Right cardiac atrium (tissue), 5 donors: ENCODE data around the gene TMEM220. TPM values are rescaled to one million over a fixed set of nuclear protein-coding genes. Genes with fewer than 3 reads are reported as not detected.
"Not testable (repeated sequence)": the region's sequence is repeated elsewhere in the genome, so short reads cannot be mapped to it uniquely, and the experiment has no call there.

Experiments
- ATAC-seq, 2 donors: fragments of 200-7000 bp; cut with Tn5 transposase; one replicate each; pipeline versions ENCODE4 v1.8.0 to v1.9.1; 2020; ENCODE audit warnings: moderate library complexity in 2 of 2, mild to moderate bottlenecking in 1 of 2
- DNase-seq, 3 donors: peaks; one replicate each; pipeline ENCODE4 v3.0.0-alpha.2; 2020
- H3K27ac ChIP-seq: one replicate; pipeline ENCODE4 v1.5.1; 2013; ENCODE audit warnings: mild to moderate bottlenecking, low read length, control low read depth, moderate library complexity
- H3K27me3 ChIP-seq: one replicate; pipeline ENCODE4 v1.6.1; 2013; ENCODE audit not compliant: control insufficient read depth, insufficient read depth
- H3K4me1 ChIP-seq: one replicate; pipeline ENCODE4 v1.6.1; 2013; ENCODE audit warnings: low read length; ENCODE audit not compliant: control insufficient read depth, insufficient read depth
- H3K4me3 ChIP-seq: one replicate; pipeline ENCODE4 v1.5.1; 2013; ENCODE audit warnings: low read length, control low read depth
- H3K9me3 ChIP-seq: one replicate; pipeline ENCODE4 v1.6.1; 2013; ENCODE audit warnings: low read length; ENCODE audit not compliant: control insufficient read depth
- WGBS: extraction: QIAGEN DNeasy Blood & Tissue Kit; methylation state at CpG from one replicate; pipeline ENCODE4 v1.1.7; 2013; 5-methylcytosine and 5-hydroxymethylcytosine counted together
- intact Hi-C, 4 donors: fragments of 100-400 bp; cut with DNase I; formaldehyde crosslinking; loops; one replicate each; pipeline versions ENCODE4 v1.11.0 to v1.14.0; 2022 to 2023
- polyA plus RNA-seq: library from polyadenylated mRNA; stranded (reverse); fragments of 200-250 nt; gene quantifications from one replicate; pipeline ENCODE4 v1.2.3, GENCODE V29; 2013
- total RNA-seq, 4 donors: library from RNA; stranded (reverse); fragmentation: NEBNext Ultra II Directional; extraction: Animal tissue kit (Norgen Biotek cat#: 25700); gene quantifications; one replicate each; pipeline ENCODE4 v1.2.1, GENCODE V29; 2021
- donor health status: healthy with polysubstance abuse.
- donor health status: DM: no; HTN: yes; CAD: no.
- donor health status: DM: no; HTN: no; CAD: no.
- donor health status: DM: no; HTN: yes; CAD: no; lungs with severe emphysema.
- donor health status: DM: yes; HTN: yes; CAD: no.

TMEM220 gene
- total and polyA plus RNA-seq, 5 donors: 5.8 to 15.2 (median 8.3) TPM

DNA sequence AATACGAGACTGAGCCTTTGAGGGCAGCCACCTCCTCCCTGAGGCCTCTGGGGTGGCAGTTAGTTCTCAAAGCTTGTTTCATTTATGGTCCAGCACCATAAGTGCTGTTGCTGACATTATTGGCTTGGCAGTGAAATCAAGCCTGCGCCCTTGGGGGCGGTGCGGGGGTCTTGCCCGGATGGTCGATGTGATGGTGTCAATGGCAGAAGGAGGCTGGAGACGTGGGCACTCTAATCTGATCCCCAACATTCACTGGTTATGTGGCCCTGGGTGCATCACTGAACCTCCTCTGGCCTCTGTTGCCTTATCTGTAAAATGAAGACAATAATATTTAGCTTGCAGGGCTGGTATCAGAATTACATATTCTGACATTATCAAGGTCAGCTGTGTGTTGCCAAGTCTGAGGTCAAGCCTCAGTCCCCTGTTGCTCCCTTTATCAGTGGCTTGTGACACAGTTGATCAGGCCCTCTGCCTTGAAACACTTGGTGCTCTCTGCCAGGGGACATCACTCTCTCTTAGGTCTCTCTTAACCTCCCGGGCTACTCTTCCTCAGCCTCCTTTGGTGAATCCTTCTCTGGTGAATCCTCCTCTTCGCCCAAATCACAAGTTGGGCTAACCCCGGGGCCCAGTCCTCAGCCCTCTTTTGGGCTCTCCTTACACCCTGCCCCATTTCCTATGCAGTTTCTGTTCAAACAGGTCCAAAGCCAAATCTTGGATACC, 11.8 kb upstream of the TMEM220 start:
- no peaks in the 10 kb centered on the region for H3K9me3 ChIP-seq
- WGBS: 85% methylated on average over 10 of the region's 10 CpGs
- H3K4me3 ChIP-seq: no peak overlapping the region
- no peak overlapping the region for H3K27ac ChIP-seq
- no peaks in the 10 kb centered on the region for H3K27me3 ChIP-seq
- DNase-seq (no peak), ATAC-seq (no peak)
- H3K4me1 ChIP-seq: no peaks in the 10 kb centered on the region
- intact Hi-C loops: no loop called here

GRCh38 chr17:10739386-10739785, 9.6 kb upstream of the TMEM220 start:
- WGBS: 82% methylated on average over 5 of the region's 5 CpGs
- intact Hi-C loops: loop anchor here in 3 of 4 donors (5.0 to 10.0 kb wide), 2 partner anchors 103 to 105 kb away; no protein-coding TSS in a partner anchor
- Histone ChIP-seq H3K27me3 (no peaks in the 10 kb centered on the region), H3K4me3 (no peak overlapping the region), H3K27ac (no peak overlapping the region), H3K4me1 (no peaks in the 10 kb centered on the region), H3K9me3 (no peaks in the 10 kb centered on the region)
- ATAC-seq (no peak), DNase-seq (no peak)

DNA sequence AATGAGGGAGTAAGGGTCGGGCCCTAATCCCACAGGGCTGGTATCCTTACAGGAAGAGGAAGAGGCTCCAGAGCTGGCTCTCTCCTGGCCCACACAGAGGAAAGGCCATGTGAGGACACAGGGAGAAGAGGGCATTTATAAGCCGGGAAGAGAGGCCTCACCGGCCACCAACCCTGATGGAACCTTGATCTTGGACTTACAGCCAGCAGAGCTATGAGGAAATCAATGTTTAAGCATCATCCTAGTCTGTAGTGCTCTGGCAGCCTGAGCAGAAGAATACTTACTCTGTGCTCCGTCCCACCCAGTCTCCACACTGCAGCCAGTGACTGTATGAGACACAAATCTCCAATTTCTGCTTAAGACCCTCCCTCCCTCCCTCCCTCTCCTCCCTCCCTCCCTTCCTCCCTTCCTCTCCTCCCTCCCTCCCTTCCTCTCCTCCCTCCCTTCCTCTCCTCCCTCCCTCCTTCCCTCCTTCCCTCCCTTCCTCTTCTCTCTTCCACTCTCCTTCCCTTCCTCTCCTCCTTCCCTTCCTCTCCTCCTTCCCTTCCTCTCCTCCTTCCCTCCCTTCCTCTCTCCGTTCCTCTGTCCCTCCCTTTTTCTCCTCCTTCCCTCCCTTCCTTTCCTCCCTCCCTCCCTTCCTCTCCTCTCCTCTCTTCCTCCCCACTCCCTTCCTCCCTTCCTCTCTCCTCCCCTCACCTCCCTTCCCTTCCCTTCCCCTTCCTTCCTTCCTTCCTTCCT, 8.9 kb upstream of the TMEM220 start:
- peak; percentile 30 to 33 for ATAC-seq
- peak in 1 of 3 donors; percentile 50 for DNase-seq

GRCh38 chr17:10737736-10738135, 7.9 kb upstream of the TMEM220 start:
- no peak for DNase-seq
- ATAC-seq: no peak

More for the DNA sequence above, 8.9 kb upstream of the TMEM220 start:
- Histone ChIP-seq H3K4me3 (no peak overlapping the region), H3K27ac (no peak overlapping the region), H3K27me3 (no peaks in the 10 kb centered on the region), H3K9me3 (no peaks in the 10 kb centered on the region), H3K4me1 (no peaks in the 10 kb centered on the region)
- WGBS: 38% methylated on average over 5 of the region's 5 CpGs
- intact Hi-C loops: loop anchor here in 3 of 4 donors (5.0 to 10.0 kb wide), 2 partner anchors 104 to 106 kb away; no protein-coding TSS in a partner anchor

DNA sequence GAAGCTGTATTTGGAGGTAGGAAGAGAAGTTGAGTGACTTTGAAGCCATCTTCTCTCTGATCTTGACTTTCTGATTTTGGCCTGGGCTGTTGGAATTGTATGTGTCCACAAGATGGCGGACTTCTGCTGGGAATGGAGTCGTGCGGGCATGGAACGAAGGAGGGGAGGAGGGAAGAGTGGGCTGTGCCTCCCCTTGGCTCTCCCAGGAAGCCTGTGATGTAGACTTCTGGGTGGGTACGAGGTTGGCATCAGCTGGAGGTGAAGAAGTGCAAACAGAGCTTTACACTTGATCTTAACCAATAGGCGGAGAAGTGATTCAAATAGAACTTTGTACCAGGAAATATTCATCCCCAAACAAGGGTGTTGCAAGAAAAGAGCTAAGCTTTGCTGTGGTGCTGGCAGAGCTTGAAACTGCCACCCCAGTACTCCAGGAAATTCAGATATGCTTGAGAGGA, 7.4 kb upstream of the TMEM220 start:
- DNase-seq: peak in 2 of 3 donors; percentile 59 to 76
- Histone ChIP-seq H3K4me1 (no peaks in the 10 kb centered on the region), H3K4me3 (no peak overlapping the region), H3K27ac (no peak overlapping the region), H3K9me3 (no peaks in the 10 kb centered on the region), H3K27me3 (no peaks in the 10 kb centered on the region)
- intact Hi-C loops: loop anchor here (2.0 to 10.0 kb wide), 3 partner anchors 105 to 108 kb away; no protein-coding TSS in a partner anchor
- peak; percentile 80 to 85 for ATAC-seq
- WGBS: 13% methylated on average over 6 of the region's 6 CpGs

More at GRCh38 chr17:10737736-10738135, 7.9 kb upstream of the TMEM220 start:
- Histone ChIP-seq H3K4me1 (no peaks in the 10 kb centered on the region), H3K4me3 (no peak overlapping the region), H3K27me3 (no peaks in the 10 kb centered on the region), H3K9me3 (no peaks in the 10 kb centered on the region), H3K27ac (no peak overlapping the region)
- intact Hi-C loops: loop anchor here (2.0 to 10.0 kb wide), 3 partner anchors 105 to 107 kb away; no protein-coding TSS in a partner anchor
- WGBS: 75% methylated on average over 3 of the region's 3 CpGs

DNA sequence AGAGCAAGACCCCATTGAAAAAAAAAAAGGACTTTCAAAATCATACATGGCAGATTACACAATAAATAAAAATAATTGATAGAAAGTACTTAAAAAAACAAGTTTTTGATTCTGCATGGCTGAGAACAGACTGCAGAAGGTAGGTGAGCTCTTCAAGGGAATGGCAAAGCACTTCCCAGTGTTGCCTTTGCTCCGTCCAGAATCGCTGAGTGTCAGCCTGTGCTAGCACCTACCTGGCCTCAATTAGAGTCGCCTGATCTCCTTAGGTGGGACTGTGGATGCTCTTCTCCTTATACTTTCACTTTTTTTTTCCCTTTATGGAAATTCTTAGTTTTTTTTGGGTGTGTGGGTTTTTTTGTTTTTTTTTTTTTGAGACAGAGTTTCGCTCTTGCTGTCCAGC, 6.0 kb upstream of the TMEM220 start:
- WGBS: 94% methylated on average over 4 of the region's 4 CpGs
- DNase-seq (no peak), ATAC-seq (no peak)
- H3K4me3 ChIP-seq: no peak overlapping the region
- intact Hi-C loops: loop anchor here (2.0 to 10.0 kb wide), 3 partner anchors 106 to 109 kb away; no protein-coding TSS in a partner anchor
- H3K27me3 ChIP-seq: no peaks in the 10 kb centered on the region
- H3K4me1 ChIP-seq: no peaks in the 10 kb centered on the region
- H3K27ac ChIP-seq: no peak overlapping the region
- H3K9me3 ChIP-seq: no peaks in the 10 kb centered on the region

- ATAC-seq: no peak
- H3K27ac ChIP-seq: no peak overlapping the region
- WGBS: 65% methylated on average over 2 of the region's 2 CpGs
- no peaks in the 10 kb centered on the region for H3K4me1 ChIP-seq
- no peak overlapping the region for H3K4me3 ChIP-seq
- H3K27me3 ChIP-seq: no peaks in the 10 kb centered on the region
- no peak for DNase-seq
- intact Hi-C loops: loop anchor here in 3 of 4 donors (5.0 to 10.0 kb wide), 2 partner anchors 107 to 110 kb away; no protein-coding TSS in a partner anchor
- H3K9me3 ChIP-seq: no peaks in the 10 kb centered on the region
Observed at GRCh38 chr17:10735251-10735650, 5.4 kb upstream of the TMEM220 start.

DNA sequence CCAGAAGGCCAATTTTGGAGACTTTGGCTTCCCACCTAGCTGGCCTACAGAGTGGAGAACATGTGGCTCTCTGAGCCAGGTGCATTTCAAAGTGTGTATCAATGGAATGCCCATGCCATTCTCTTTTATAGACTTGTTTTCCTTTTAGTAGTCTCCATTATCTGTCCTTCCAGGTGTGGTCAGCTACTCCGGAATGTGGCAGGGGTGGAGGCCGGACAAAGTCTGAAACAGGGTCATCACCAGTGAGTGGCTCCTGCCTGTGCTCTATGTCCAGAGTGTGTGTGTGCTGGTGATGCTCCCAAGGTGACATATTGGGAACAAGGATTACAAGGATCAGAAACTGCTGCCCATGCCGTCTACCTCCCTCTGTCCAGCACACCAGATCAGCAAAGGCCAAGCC, 3.8 kb upstream of the TMEM220 start:
- Histone ChIP-seq H3K4me1 (no peaks in the 10 kb centered on the region), H3K27ac (no peak overlapping the region), H3K4me3 (no peak overlapping the region), H3K27me3 (no peaks in the 10 kb centered on the region), H3K9me3 (no peaks in the 10 kb centered on the region)
- WGBS: 85% methylated on average over 3 of the region's 3 CpGs
- intact Hi-C loops: loop anchor here in 1 of 4 donors (10.0 kb wide), 1 partner anchor 111 kb away; no protein-coding TSS in a partner anchor
- ATAC-seq (no peak), DNase-seq (no peak)

GRCh38 chr17:10732121-10732520, 2.3 kb upstream of the TMEM220 start:
- not testable (repeated sequence) for H3K4me1 ChIP-seq, H3K27me3 ChIP-seq, DNase-seq, H3K27ac ChIP-seq, H3K9me3 ChIP-seq, H3K4me3 ChIP-seq, ATAC-seq
- 87% methylated on average over 6 of the region's 6 CpGs for WGBS
- intact Hi-C loops: loop anchor here in 1 of 4 donors (10.0 kb wide), 1 partner anchor 113 kb away; no protein-coding TSS in a partner anchor

GRCh38 chr17:10731408-10731879, 1.6 kb upstream of the TMEM220 start:
- no peak overlapping the region for H3K4me3 ChIP-seq
- no peaks in the 10 kb centered on the region for H3K27me3 ChIP-seq
- DNase-seq (no peak), ATAC-seq (no peak)
- H3K9me3 ChIP-seq: no peaks in the 10 kb centered on the region
- no peaks in the 10 kb centered on the region for H3K4me1 ChIP-seq
- intact Hi-C loops: loop anchor here in 1 of 4 donors (10.0 kb wide), 1 partner anchor 113 kb away; no protein-coding TSS in a partner anchor
- no peak overlapping the region for H3K27ac ChIP-seq
- 96% methylated on average over 6 of the region's 6 CpGs for WGBS
